ENCODE results near the gene GJA9.

Gene GJA9

DNA sequence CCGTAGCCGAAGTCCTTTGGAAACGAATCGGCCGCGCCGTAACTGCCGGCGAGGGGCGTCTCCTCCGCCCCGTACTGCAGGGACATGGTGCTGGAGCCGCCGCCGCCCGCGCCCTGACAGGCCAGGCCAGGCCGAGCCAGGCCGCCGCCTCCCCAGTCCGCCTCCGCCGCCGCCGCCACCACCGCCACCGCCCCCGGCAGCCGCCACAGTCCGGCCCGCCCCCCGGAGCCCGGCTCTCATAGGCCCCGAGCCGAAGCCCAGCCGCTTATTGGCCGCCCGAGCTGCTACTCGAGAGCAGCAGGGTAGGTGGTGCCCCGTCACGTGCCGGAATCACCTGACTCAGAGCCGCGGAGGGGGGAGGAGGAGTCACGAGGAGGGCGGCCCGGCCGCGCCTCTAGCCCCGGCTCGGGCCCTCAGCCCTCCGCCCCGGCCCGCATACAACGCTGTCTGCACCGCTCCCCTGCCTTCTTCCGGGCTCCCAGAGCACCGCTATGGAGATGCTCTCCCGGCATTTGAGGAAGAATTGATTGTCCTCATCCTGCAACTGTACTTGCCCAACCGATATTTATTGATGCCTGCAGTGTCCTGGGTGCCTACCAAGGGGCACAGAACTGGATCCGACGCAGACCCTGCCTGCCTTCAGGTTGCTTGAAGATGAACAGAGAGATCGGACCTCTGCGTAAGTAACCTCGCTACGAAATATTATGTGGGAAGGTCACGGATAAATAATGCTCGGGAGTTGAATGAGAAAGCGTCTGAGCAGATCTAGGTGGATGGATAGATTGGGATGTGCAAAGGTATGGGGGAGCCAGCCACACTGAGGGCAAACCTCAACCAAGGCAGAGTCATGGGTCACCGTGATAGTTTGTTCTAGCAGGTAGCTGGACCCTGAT, 21.6 kb downstream of the GJA9 start, which contains the start of gene RRAGC:
Gene RRAGC, minus strand, starts transcription at position 212 of the 893 bp plus-strand sequence. Its CDS starts 126 bp downstream, at position 86.
- 0 out of 2 replicates have a peak, but pooled peaks cover 2% of the 10 kb centered on the region for H3F3A ChIP-seq (ENCODE audit: control insufficient read depth, insufficient read depth)
- peak within 1 kb of the TSS; percentile 99 for H3K4me2 ChIP-seq (ENCODE audit: low read length)
- peaks cover 4% of the 10 kb centered on the region; the same call in 1 of the 2 replicates for H4K20me1 ChIP-seq (ENCODE audit: control insufficient read depth, insufficient read depth, low read depth, low read length)
- H3K79me2 ChIP-seq (ENCODE audit: control insufficient read depth, low read length): peaks cover 31% of the 10 kb centered on the region
- H3K36me3 ChIP-seq (ENCODE audit: control insufficient read depth, low read length): peaks cover 42% of the 10 kb centered on the region
- no peaks in the 10 kb centered on the region for H3K27me3 ChIP-seq (ENCODE audit: control insufficient read depth, low read length)
- TF ChIP-seq, protein P1, sequence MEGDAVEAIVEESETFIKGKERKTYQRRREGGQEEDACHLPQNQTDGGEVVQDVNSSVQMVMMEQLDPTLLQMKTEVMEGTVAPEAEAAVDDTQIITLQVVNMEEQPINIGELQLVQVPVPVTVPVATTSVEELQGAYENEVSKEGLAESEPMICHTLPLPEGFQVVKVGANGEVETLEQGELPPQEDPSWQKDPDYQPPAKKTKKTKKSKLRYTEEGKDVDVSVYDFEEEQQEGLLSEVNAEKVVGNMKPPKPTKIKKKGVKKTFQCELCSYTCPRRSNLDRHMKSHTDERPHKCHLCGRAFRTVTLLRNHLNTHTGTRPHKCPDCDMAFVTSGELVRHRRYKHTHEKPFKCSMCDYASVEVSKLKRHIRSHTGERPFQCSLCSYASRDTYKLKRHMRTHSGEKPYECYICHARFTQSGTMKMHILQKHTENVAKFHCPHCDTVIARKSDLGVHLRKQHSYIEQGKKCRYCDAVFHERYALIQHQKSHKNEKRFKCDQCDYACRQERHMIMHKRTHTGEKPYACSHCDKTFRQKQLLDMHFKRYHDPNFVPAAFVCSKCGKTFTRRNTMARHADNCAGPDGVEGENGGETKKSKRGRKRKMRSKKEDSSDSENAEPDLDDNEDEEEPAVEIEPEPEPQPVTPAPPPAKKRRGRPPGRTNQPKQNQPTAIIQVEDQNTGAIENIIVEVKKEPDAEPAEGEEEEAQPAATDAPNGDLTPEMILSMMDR (IDR thresholded peaks at IDR 0.05; ENCODE audit: low read depth, low read length, poor library complexity, severe bottlenecking): no peak
- TF ChIP-seq EZH2phosphoT487 (IDR thresholded peaks at IDR 0.05; ENCODE audit: borderline replicate concordance, low read length): no peak
- 0 out of 2 replicates have a peak within 1 kb of the TSS, but pooled peaks have one; percentile 25 for H3K27ac ChIP-seq (ENCODE audit: low read depth, low read length)
- H3K4me3 ChIP-seq (ENCODE audit: low read length): peak within 1 kb of the TSS; percentile 99
- no peaks in the 10 kb centered on the region for H3K9me2 ChIP-seq (replicated peaks; ENCODE audit: control insufficient read depth, low read length)
- no peaks in the 10 kb centered on the region for H3K9me3 ChIP-seq (ENCODE audit: control insufficient read depth, insufficient read depth, low read length)
- peaks cover 25% of the 10 kb centered on the region for H3K4me1 ChIP-seq (ENCODE audit: control insufficient read depth, low read length)

- Histone ChIP-seq H3K4me2 (ENCODE audit: low read length) (peak overlapping the region; percentile 80), H3K9me3 (ENCODE audit: control insufficient read depth, insufficient read depth, low read length) (no peaks in the 10 kb centered on the region), H3F3A (ENCODE audit: control insufficient read depth, insufficient read depth) (0 out of 2 replicates have a peak, but pooled peaks cover 2% of the 10 kb centered on the region), H4K20me1 (ENCODE audit: control insufficient read depth, insufficient read depth, low read depth, low read length) (peaks cover 4% of the 10 kb centered on the region; the same call in 1 of the 2 replicates), H3K36me3 (ENCODE audit: control insufficient read depth, low read length) (peaks cover 35% of the 10 kb centered on the region), H3K4me3 (ENCODE audit: low read length) (peak overlapping the region; percentile 77), H3K9me2 (replicated peaks; ENCODE audit: control insufficient read depth, low read length) (no peaks in the 10 kb centered on the region), H3K27me3 (ENCODE audit: control insufficient read depth, low read length) (no peaks in the 10 kb centered on the region), H3K4me1 (ENCODE audit: control insufficient read depth, low read length) (peaks cover 25% of the 10 kb centered on the region), H3K27ac (ENCODE audit: low read depth, low read length) (no peak overlapping the region), H3K79me2 (ENCODE audit: control insufficient read depth, low read length) (peaks cover 31% of the 10 kb centered on the region)
- TF ChIP-seq EZH2phosphoT487 (IDR thresholded peaks at IDR 0.05; ENCODE audit: borderline replicate concordance, low read length): no peak
- TF ChIP-seq, protein P1 (IDR thresholded peaks at IDR 0.05; ENCODE audit: low read depth, low read length, poor library complexity, severe bottlenecking): no peak
Observed at GRCh38 chr1:38858833-38859560, 22.4 kb downstream of the GJA9 start.

- TF ChIP-seq EZH2phosphoT487 (IDR thresholded peaks at IDR 0.05; ENCODE audit: borderline replicate concordance, low read length): no peak
- TF ChIP-seq, protein P1 (IDR thresholded peaks at IDR 0.05; ENCODE audit: low read depth, low read length, poor library complexity, severe bottlenecking): no peak
- peaks cover 7% of the 10 kb centered on the region for H3K79me2 ChIP-seq (ENCODE audit: control insufficient read depth, low read length)
- peaks cover 17% of the 10 kb centered on the region for H3K4me1 ChIP-seq (ENCODE audit: control insufficient read depth, low read length)
- no peaks in the 10 kb centered on the region for H3K27me3 ChIP-seq (ENCODE audit: control insufficient read depth, low read length)
- no peaks in the 10 kb centered on the region for H3K9me3 ChIP-seq (ENCODE audit: control insufficient read depth, insufficient read depth, low read length)
- no peaks in the 10 kb centered on the region for H3K9me2 ChIP-seq (replicated peaks; ENCODE audit: control insufficient read depth, low read length)
- H3K36me3 ChIP-seq (ENCODE audit: control insufficient read depth, low read length): peaks cover 28% of the 10 kb centered on the region
- no peak overlapping the region for H3K27ac ChIP-seq (ENCODE audit: low read depth, low read length)
- H3K4me2 ChIP-seq (ENCODE audit: low read length): no peak overlapping the region
- H3K4me3 ChIP-seq (ENCODE audit: low read length): no peak overlapping the region
- peaks cover 4% of the 10 kb centered on the region; the same call in 1 of the 2 replicates for H3F3A ChIP-seq (ENCODE audit: control insufficient read depth, insufficient read depth)
- H4K20me1 ChIP-seq (ENCODE audit: control insufficient read depth, insufficient read depth, low read depth, low read length): no peaks in the 10 kb centered on the region
Observed at GRCh38 chr1:38852780-38853179, 28.6 kb downstream of the GJA9 start.

All from DOHH2 (cell line).